ENCODE measurements around the gene EPC1.

GRCh38 chr10:32256613-32257437, 90.1 kb downstream of the EPC1 start:
- TF ChIP-seq, protein P1, sequence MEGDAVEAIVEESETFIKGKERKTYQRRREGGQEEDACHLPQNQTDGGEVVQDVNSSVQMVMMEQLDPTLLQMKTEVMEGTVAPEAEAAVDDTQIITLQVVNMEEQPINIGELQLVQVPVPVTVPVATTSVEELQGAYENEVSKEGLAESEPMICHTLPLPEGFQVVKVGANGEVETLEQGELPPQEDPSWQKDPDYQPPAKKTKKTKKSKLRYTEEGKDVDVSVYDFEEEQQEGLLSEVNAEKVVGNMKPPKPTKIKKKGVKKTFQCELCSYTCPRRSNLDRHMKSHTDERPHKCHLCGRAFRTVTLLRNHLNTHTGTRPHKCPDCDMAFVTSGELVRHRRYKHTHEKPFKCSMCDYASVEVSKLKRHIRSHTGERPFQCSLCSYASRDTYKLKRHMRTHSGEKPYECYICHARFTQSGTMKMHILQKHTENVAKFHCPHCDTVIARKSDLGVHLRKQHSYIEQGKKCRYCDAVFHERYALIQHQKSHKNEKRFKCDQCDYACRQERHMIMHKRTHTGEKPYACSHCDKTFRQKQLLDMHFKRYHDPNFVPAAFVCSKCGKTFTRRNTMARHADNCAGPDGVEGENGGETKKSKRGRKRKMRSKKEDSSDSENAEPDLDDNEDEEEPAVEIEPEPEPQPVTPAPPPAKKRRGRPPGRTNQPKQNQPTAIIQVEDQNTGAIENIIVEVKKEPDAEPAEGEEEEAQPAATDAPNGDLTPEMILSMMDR (IDR thresholded peaks at IDR 0.05), result peak; percentile 79 to 86 (median 83)
- no peak for TF ChIP-seq POLR2A (IDR thresholded peaks at IDR 0.05)

Measured in right lobe of liver (tissue), 4 donors.